HepG2 (cell line): ENCODE data around the gene FAM163A. TPM values are rescaled to one million over a fixed set of nuclear protein-coding genes. Genes with fewer than 3 reads are reported as not detected.

Experiments
- ATAC-seq: fragments of 200-7000 bp; cut with Tn5 transposase; 3 replicates; pipeline ENCODE4 v1.9.1; 2020; ENCODE audit warnings: mild to moderate bottlenecking, moderate library complexity
- BruUV-seq: library from RNA; stranded (reverse); fragments of 400-500 nt; replicated peaks from 2 replicates; lab custom pipeline; 2021; lab: Mats Ljungman, UMichigan
- CTCF ChIA-PET: fragments of 300-600 bp; formaldehyde crosslinking; extraction: SDS; loops from one replicate; lab custom pipeline; 2021; ENCODE audit warnings: low total read pairs, inconsistent platforms, low intra/inter-chr PET ratio; lab: Yijun Ruan, JAX
- POLR2A ChIA-PET: fragments of 350-600 bp; sonication (Branson Sonifier 250); formaldehyde crosslinking; loops from one replicate; lab custom pipeline; 2020; ENCODE audit warnings: antibody characterized with exemption, inconsistent platforms; lab: Yijun Ruan, JAX
- DNase-seq: peaks from one replicate; pipeline ENCODE4 v3.0.0-alpha.2; 2015; ENCODE audit warnings: low spot score
- FAIRE-seq: peaks from 3 replicates; lab custom pipeline; 2011; peaks lifted over from hg19 to GRCh38; lab: Jason Lieb, UNC
- H2AFZ ChIP-seq: one replicate; pipeline ENCODE4 v1.6.1; 2011; ENCODE audit warnings: low read length, inconsistent platforms
- H3K27ac ChIP-seq: fragments of 300-600 bp; 3 replicates; pipeline ENCODE4 v1.8.0; 2011; ENCODE audit warnings: mixed run types, mild to moderate bottlenecking, mixed read lengths, low read length, inconsistent platforms; ENCODE audit not compliant: insufficient read depth; ENCODE audit errors: extremely low read length
- H3K27me3 ChIP-seq, 2 experiments: fragments of 200-600 bp in 1 of 2; 2 replicates in 1 of 2; 3 replicates in 1 of 2; pipeline versions ENCODE4 v1.6.0 to v1.8.0; 2011; ENCODE audit warnings: low read length in 2 of 2, mild to moderate bottlenecking in 2 of 2, moderate library complexity in 2 of 2, inconsistent platforms in 1 of 2; ENCODE audit not compliant: insufficient read depth in 2 of 2, control insufficient read depth in 1 of 2
- H3K36me3 ChIP-seq, 2 experiments: fragments of 200-600 bp in 1 of 2; replicated peaks in 1 of 2; 2 replicates in 1 of 2; 3 replicates in 1 of 2; pipeline versions ENCODE4 v1.5.1 to v1.8.0; 2011; ENCODE audit warnings: low read length in 2 of 2, inconsistent platforms in 1 of 2; ENCODE audit not compliant: insufficient read depth in 2 of 2, control insufficient read depth in 1 of 2
- H3K4me1 ChIP-seq: 2 replicates; pipeline ENCODE4 v1.5.1; 2012; ENCODE audit warnings: low read length, inconsistent platforms; ENCODE audit not compliant: insufficient read depth
- H3K4me2 ChIP-seq: 2 replicates; pipeline ENCODE4 v1.6.0; 2011; ENCODE audit warnings: low read depth, low read length, inconsistent platforms
- H3K4me3 ChIP-seq, 3 experiments: fragments of 200-600 bp in 1 of 3; sonication (generic), shearing (Covaris generic) in 1 of 3; replicated peaks in 1 of 3; 2 replicates each; pipeline ENCODE4 v1.5.1; 2011 to 2016; ENCODE audit warnings: low read length in 3 of 3, inconsistent platforms in 2 of 3, low read depth in 2 of 3, mild to moderate bottlenecking in 2 of 3, control low read depth in 1 of 3, mixed read lengths in 1 of 3; ENCODE audit not compliant: insufficient read depth in 1 of 3
- H3K79me2 ChIP-seq: one replicate; pipeline ENCODE4 v1.6.1; 2011; ENCODE audit warnings: low read length, inconsistent platforms; ENCODE audit not compliant: insufficient read depth
- H3K9ac ChIP-seq: 2 replicates; pipeline ENCODE4 v1.6.0; 2011; ENCODE audit warnings: mild to moderate bottlenecking, low read depth, low read length, inconsistent platforms; ENCODE audit not compliant: insufficient read depth
- H3K9me3 ChIP-seq: 2 replicates; pipeline ENCODE4 v1.5.1; 2012; ENCODE audit warnings: mild to moderate bottlenecking, low read length
- H4K20me1 ChIP-seq: 2 replicates; pipeline ENCODE4 v1.6.0; 2011; ENCODE audit warnings: inconsistent platforms, mild to moderate bottlenecking, low read length, moderate library complexity; ENCODE audit not compliant: insufficient read depth
- CEBPZ ChIP-seq: IDR thresholded peaks from 2 replicates; pipeline ENCODE4 v1.6.1; 2012; ENCODE audit warnings: low read length, improper control_type of control experiment
- CENPBD1 ChIP-seq: sonication (generic); formaldehyde crosslinking; IDR thresholded peaks from 2 replicates; pipeline ENCODE4 v1.8.0; 2022; ENCODE audit warnings: missing genetic modification reagents, low read depth, mild to moderate bottlenecking, borderline replicate concordance
- FLYWCH1 ChIP-seq: sonication (generic); formaldehyde crosslinking; IDR thresholded peaks from 2 replicates; pipeline ENCODE4 v1.8.1; 2023; ENCODE audit warnings: mild to moderate bottlenecking, missing genetic modification reagents
- HMGA1 ChIP-seq: sonication (generic); formaldehyde crosslinking; conservative IDR thresholded peaks from 2 replicates; pipeline ENCODE4 v1.4.0; 2020; ENCODE audit warnings: missing genetic modification reagents
- ISX ChIP-seq: sonication (generic); formaldehyde crosslinking; conservative IDR thresholded peaks from 2 replicates; pipeline ENCODE4 v1.5.0; 2020; ENCODE audit warnings: missing genetic modification reagents
- JUN ChIP-seq: sonication (generic); formaldehyde crosslinking; IDR thresholded peaks from 2 replicates; pipeline ENCODE4 v1.4.0; 2020; ENCODE audit warnings: mild to moderate bottlenecking, missing genetic modification reagents
- KAT7 ChIP-seq: IDR thresholded peaks from 2 replicates; pipeline ENCODE4 v1.6.1; 2018; ENCODE audit warnings: borderline replicate concordance, missing compliant biosample characterization
- KMT2A ChIP-seq: sonication (generic); formaldehyde crosslinking; IDR thresholded peaks from 2 replicates; pipeline ENCODE4 v1.4.0; 2020; ENCODE audit warnings: missing genetic modification reagents
- NR2C2 ChIP-seq: sonication (generic); formaldehyde crosslinking; IDR thresholded peaks from 2 replicates; pipeline ENCODE4 v1.4.0; 2020; ENCODE audit warnings: missing genetic modification reagents, mild to moderate bottlenecking, moderate library complexity, borderline replicate concordance
- PBX2 ChIP-seq: IDR thresholded peaks from 2 replicates; pipeline ENCODE4 v1.6.1; 2016; ENCODE audit warnings: control low read depth
- TOE1 ChIP-seq: sonication (generic); formaldehyde crosslinking; IDR thresholded peaks from 2 replicates; pipeline ENCODE4 v1.4.0; 2020; ENCODE audit warnings: mild to moderate bottlenecking, missing genetic modification reagents
- ZNF276 ChIP-seq: sonication (generic); formaldehyde crosslinking; IDR thresholded peaks from 2 replicates; pipeline ENCODE4 v1.4.0; 2020; ENCODE audit warnings: mild to moderate bottlenecking, low read depth, missing genetic modification reagents
- ZNF451 ChIP-seq: sonication (generic); formaldehyde crosslinking; IDR thresholded peaks from 2 replicates; pipeline ENCODE4 v1.5.0; 2020; ENCODE audit warnings: mild to moderate bottlenecking, missing genetic modification reagents
- ZNF501 ChIP-seq: sonication (generic); formaldehyde crosslinking; IDR thresholded peaks from 2 replicates; pipeline ENCODE4 v1.5.1; 2020; ENCODE audit warnings: mild to moderate bottlenecking, moderate library complexity, missing genetic modification reagents
- ZNF530 ChIP-seq: sonication (generic); formaldehyde crosslinking; IDR thresholded peaks from 2 replicates; pipeline ENCODE4 v1.5.0; 2020; ENCODE audit warnings: low read depth, mild to moderate bottlenecking, missing genetic modification reagents
- ZNF563 ChIP-seq: sonication (generic); formaldehyde crosslinking; IDR thresholded peaks from 2 replicates; pipeline ENCODE4 v1.8.0; 2022; ENCODE audit warnings: mild to moderate bottlenecking, moderate library complexity, missing genetic modification reagents
- ZNF746 ChIP-seq: sonication (generic); formaldehyde crosslinking; IDR thresholded peaks from 2 replicates; pipeline ENCODE4 v1.8.0; 2022; ENCODE audit warnings: mild to moderate bottlenecking, missing genetic modification reagents
- ZNF773 ChIP-seq: sonication (generic); formaldehyde crosslinking; IDR thresholded peaks from 2 replicates; pipeline ENCODE4 v1.4.0; 2020; ENCODE audit warnings: missing genetic modification reagents, borderline replicate concordance
- ZNF782 ChIP-seq: sonication (generic); formaldehyde crosslinking; IDR thresholded peaks from 2 replicates; pipeline ENCODE4 v1.4.0; 2020; ENCODE audit warnings: missing genetic modification reagents, mild to moderate bottlenecking, borderline replicate concordance
- WGBS: methylation state at CpG from one replicate; pipeline ENCODE4 v1.1.6; 2017; ENCODE audit warnings: low lambda C conversion rate; 5-methylcytosine and 5-hydroxymethylcytosine counted together
- in situ Hi-C: cut with HindIII; loops from 2 replicates; pipeline ENCODE4 v1.10.0; 2017; ENCODE audit warnings: low pct_unique_long_range_greater_than_20kb; ENCODE audit not compliant: extremely low pct_ligation_motif_present
- intact Hi-C: fragments of 100-400 bp; cut with micrococcal nuclease; formaldehyde crosslinking; loops from one replicate; pipeline ENCODE4 v1.10.0; 2022; ENCODE audit not compliant: unreplicated experiment
- polyA plus RNA-seq, 8 experiments: library from polyadenylated mRNA; depleted of rRNA in 3 of 8; stranded (reverse) in 7 of 8; unstranded in 1 of 8; fragments of >200 nt; fragmentation: Illumina TruSeq in 4 of 8; extraction: Trizol in 4 of 8; gene quantifications; 2 replicates each; pipeline versions ENCODE4 v1.2.1 to v1.2.3, GENCODE V29; 2011 to 2016; ENCODE audit warnings: low read depth in 4 of 8, missing spikeins in 1 of 8, mixed read lengths in 1 of 8; ENCODE audit not compliant: insufficient read depth in 1 of 8
- total RNA-seq, 5 experiments: library from RNA; depleted of rRNA; stranded (reverse); fragments of >200 nt; fragmentation: Illumina TruSeq; extraction: Trizol; gene quantifications; 2 replicates each; pipeline ENCODE4 v1.2.3, GENCODE V29; 2016; ENCODE audit warnings: low read depth in 1 of 5

FAM163A gene
- total and polyA plus RNA-seq, 2 of the 13 experiments (the other 11 are each of a cell fraction or from before 2014, with no cell fraction given), result not detected

- H3K9ac ChIP-seq, result no peak overlapping the region
- no peaks in the 10 kb centered on the region for H4K20me1 ChIP-seq
- no peaks in the 10 kb centered on the region for H3K9me3 ChIP-seq
- H3K36me3 ChIP-seq, result no peaks in the 10 kb centered on the region
- no TSS peak for BruUV-seq
- H2AFZ ChIP-seq, result no peak overlapping the region
- WGBS, result 0% methylated on average over 1 of the region's 1 CpG
- no peak for ATAC-seq
- no peak overlapping the region for H3K4me3 ChIP-seq
- in situ Hi-C loops, result no loop called here
- no peak for FAIRE-seq
- ChIA-PET CTCF (no interaction called here), POLR2A (no interaction called here)
- peaks cover 9% of the 10 kb centered on the region; the same call in 1 of the 2 replicates for H3K4me1 ChIP-seq
- intact Hi-C loops, result no loop called here
- peaks cover 2 to 6% of the 10 kb centered on the region in 2 experiments; a peak in 2 of 5 replicates for H3K27me3 ChIP-seq
- DNase-seq, result no peak
- H3K4me2 ChIP-seq, result no peak overlapping the region
- H3K27ac ChIP-seq, result no peak overlapping the region
- no peaks in the 10 kb centered on the region for H3K79me2 ChIP-seq
- TF ChIP-seq FLYWCH1 (no peak), CENPBD1 (CRISPR knock-in tag) (no peak), TOE1 (CRISPR knock-in tag) (no peak), KMT2A (CRISPR knock-in tag) (no peak), NR2C2 (CRISPR knock-in tag) (no peak), CEBPZ (no peak), ZNF782 (CRISPR knock-in tag) (no peak), JUN (no peak), ZNF501 (CRISPR knock-in tag) (no peak), ZNF563 (no peak), HMGA1 (CRISPR knock-in tag) (no peak), ZNF530 (CRISPR knock-in tag) (no peak), ISX (CRISPR knock-in tag) (no peak), ZNF451 (CRISPR knock-in tag) (no peak), ZNF746 (CRISPR knock-in tag) (no peak), ZNF773 (CRISPR knock-in tag) (no peak), KAT7 (no peak), PBX2 (CRISPR knock-in tag) (no peak), ZNF276 (CRISPR knock-in tag) (no peak)
- TF ChIP-seq, all 625 proteins: peak for 0
Measured at GRCh38 chr1:179803918-179804317, 60.8 kb downstream of the FAM163A start.
